ENCODE results near the gene GPHN.
"Not testable (repeated sequence)": the region's sequence is repeated elsewhere in the genome, so short reads cannot be mapped to it uniquely, and the experiment has no call there.

Gene GPHN

DNA sequence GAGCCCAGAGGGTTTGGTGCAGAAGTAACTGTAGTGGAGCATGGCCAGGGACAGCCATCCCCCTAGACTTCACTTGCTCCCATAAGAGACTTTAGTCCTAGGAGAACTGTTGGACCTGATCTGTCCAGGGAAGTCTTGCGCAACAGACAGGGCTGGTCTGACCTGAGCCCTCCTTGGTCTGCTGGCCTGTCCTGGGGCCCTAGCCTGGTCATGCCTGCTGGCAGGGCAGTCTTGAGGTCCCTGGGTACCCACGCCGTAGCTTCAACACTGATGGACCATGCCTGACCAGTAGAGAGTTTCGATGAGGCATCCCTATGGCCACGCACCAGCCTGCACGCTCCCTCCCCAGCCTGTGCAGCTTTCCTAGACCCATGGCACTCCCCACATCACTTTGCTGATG is 305.7 kb downstream of the GPHN start:
- peaks cover 17 to 31% (median 22%) of the 10 kb centered on the region in 3 donors for H3K36me3 ChIP-seq
- H3K27me3 ChIP-seq: no peaks in the 10 kb centered on the region
- no peaks in the 10 kb centered on the region for H3K4me1 ChIP-seq
- intact Hi-C loops (cut with DNase I; ENCODE audit: low total_unique reads): no loop called here
- H3K27ac ChIP-seq: no peak overlapping the region
- TF ChIP-seq, protein P1, sequence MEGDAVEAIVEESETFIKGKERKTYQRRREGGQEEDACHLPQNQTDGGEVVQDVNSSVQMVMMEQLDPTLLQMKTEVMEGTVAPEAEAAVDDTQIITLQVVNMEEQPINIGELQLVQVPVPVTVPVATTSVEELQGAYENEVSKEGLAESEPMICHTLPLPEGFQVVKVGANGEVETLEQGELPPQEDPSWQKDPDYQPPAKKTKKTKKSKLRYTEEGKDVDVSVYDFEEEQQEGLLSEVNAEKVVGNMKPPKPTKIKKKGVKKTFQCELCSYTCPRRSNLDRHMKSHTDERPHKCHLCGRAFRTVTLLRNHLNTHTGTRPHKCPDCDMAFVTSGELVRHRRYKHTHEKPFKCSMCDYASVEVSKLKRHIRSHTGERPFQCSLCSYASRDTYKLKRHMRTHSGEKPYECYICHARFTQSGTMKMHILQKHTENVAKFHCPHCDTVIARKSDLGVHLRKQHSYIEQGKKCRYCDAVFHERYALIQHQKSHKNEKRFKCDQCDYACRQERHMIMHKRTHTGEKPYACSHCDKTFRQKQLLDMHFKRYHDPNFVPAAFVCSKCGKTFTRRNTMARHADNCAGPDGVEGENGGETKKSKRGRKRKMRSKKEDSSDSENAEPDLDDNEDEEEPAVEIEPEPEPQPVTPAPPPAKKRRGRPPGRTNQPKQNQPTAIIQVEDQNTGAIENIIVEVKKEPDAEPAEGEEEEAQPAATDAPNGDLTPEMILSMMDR (IDR thresholded peaks at IDR 0.05): no peak
- H3K4me3 ChIP-seq: no peak overlapping the region
- peaks cover 0 to 24% (median 0%) of the 10 kb centered on the region in 3 donors for H3K9me3 ChIP-seq
- DNase-seq: no peak

GRCh38 chr14:66815687-66816086 is 307.7 kb downstream of the GPHN start:
- DNase-seq: no peak
- Histone ChIP-seq H3K27me3 (no peaks in the 10 kb centered on the region), H3K36me3 (peaks cover 17 to 31% (median 22%) of the 10 kb centered on the region in 3 donors), H3K4me1 (no peaks in the 10 kb centered on the region), H3K9me3 (peaks cover 0 to 24% (median 0%) of the 10 kb centered on the region in 3 donors), H3K4me3 (no peak overlapping the region), H3K27ac (no peak overlapping the region)
- TF ChIP-seq, protein P1 (IDR thresholded peaks at IDR 0.05): no peak
- intact Hi-C loops (cut with DNase I; ENCODE audit: low total_unique reads): no loop called here

GRCh38 chr14:66824251-66824650 is 316.3 kb downstream of the GPHN start:
- Histone ChIP-seq H3K4me1 (no peaks in the 10 kb centered on the region), H3K27me3 (no peaks in the 10 kb centered on the region), H3K36me3 (no peaks in the 10 kb centered on the region), H3K4me3 (no peak overlapping the region), H3K27ac (no peak overlapping the region), H3K9me3 (no peaks in the 10 kb centered on the region)
- no peak for DNase-seq
- intact Hi-C loops (cut with DNase I; ENCODE audit: low total_unique reads): no loop called here
- TF ChIP-seq, protein P1 (IDR thresholded peaks at IDR 0.05): no peak

DNA sequence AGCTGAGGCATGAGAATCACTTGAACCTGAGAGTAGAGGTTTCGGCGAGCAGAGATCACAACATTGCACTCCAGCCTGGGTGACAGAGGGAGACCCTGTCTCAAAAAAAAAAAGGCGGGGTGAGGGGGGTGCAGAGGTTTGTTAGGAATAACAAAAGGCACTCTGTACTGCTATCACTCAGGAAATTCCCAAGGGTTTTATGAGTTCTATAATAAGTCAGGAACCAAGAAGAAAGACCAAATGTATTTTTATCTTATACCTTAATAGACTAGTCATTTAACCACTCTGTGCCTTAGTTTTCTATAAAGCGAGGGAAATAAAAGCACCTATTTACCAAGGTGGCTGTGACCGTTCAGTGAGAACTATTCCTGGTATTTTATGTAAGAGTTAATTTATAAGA is 319.2 kb downstream of the GPHN start:
- DNase-seq: no peak
- intact Hi-C loops (cut with DNase I; ENCODE audit: low total_unique reads): no loop called here
- no peak overlapping the region for H3K27ac ChIP-seq
- H3K9me3 ChIP-seq: no peaks in the 10 kb centered on the region
- H3K4me1 ChIP-seq: no peaks in the 10 kb centered on the region
- no peaks in the 10 kb centered on the region for H3K36me3 ChIP-seq
- H3K4me3 ChIP-seq: no peak overlapping the region
- H3K27me3 ChIP-seq: no peaks in the 10 kb centered on the region
- TF ChIP-seq, protein P1 (IDR thresholded peaks at IDR 0.05): no peak

- intact Hi-C loops (cut with DNase I; ENCODE audit: low total_unique reads): no loop called here
- Histone ChIP-seq H3K36me3 (no peaks in the 10 kb centered on the region), H3K27ac (no peak overlapping the region), H3K9me3 (no peaks in the 10 kb centered on the region), H3K4me1 (no peaks in the 10 kb centered on the region), H3K27me3 (no peaks in the 10 kb centered on the region), H3K4me3 (no peak overlapping the region)
- DNase-seq: no peak
- TF ChIP-seq, protein P1 (IDR thresholded peaks at IDR 0.05): no peak
Measured at GRCh38 chr14:66831173-66831572, 323.2 kb downstream of the GPHN start.

GRCh38 chr14:66833816-66834215 is 325.9 kb downstream of the GPHN start:
- intact Hi-C loops (cut with DNase I; ENCODE audit: low total_unique reads): no loop called here
- DNase-seq: no peak
- Histone ChIP-seq H3K4me1 (no peaks in the 10 kb centered on the region), H3K4me3 (no peak overlapping the region), H3K9me3 (no peaks in the 10 kb centered on the region), H3K27me3 (no peaks in the 10 kb centered on the region), H3K27ac (no peak overlapping the region), H3K36me3 (no peaks in the 10 kb centered on the region)
- TF ChIP-seq, protein P1 (IDR thresholded peaks at IDR 0.05): no peak

- H3K9me3 ChIP-seq; H3K4me1 ChIP-seq; H3K27me3 ChIP-seq; H3K36me3 ChIP-seq; intact Hi-C loops (cut with DNase I; ENCODE audit: low total_unique reads); H3K27ac ChIP-seq; DNase-seq; H3K4me3 ChIP-seq: not testable (repeated sequence)
Measured at GRCh38 chr14:66837436-66837835, 329.5 kb downstream of the GPHN start.
